Endometrium (tissue), 2 donors: ENCODE results near the gene MAP3K7CL.
"Not testable (repeated sequence)": the region's sequence is repeated elsewhere in the genome, so short reads cannot be mapped to it uniquely, and the experiment has no call there.

ENCODE experiments used
- FAIRE-seq: peaks from 2 replicates; lab custom pipeline; 2012; peaks lifted over from hg19 to GRCh38; lab: Jason Lieb, UNC
- donor health status: control.
- donor health status: control.

MAP3K7CL gene

GRCh38 chr21:29133796-29134195 is 3.4 kb downstream of the MAP3K7CL start:
- FAIRE-seq, result no peak

DNA sequence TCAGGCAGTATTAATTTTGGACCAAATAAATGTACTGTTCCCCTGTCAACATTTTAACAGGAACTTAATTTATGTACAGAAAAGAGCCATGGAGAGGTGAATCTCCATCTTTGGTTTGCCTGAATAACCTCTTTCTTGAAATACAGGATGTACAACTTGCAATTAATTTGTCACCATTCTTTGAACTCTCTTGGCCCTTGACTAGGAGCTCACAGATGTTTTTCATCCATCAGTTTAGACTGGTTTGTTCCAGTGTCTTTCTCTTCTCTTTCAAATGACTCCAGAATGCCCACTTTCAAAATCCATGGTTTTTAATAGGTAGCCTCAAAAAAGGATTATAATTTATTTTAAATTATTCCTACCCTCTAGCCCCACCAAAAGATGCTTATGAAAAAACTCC is 5.0 kb downstream of the MAP3K7CL start:
- no peak for FAIRE-seq

GRCh38 chr21:29136033-29136432 is 5.6 kb downstream of the MAP3K7CL start:
- FAIRE-seq, result no peak

GRCh38 chr21:29144736-29145353 is 14.4 kb downstream of the MAP3K7CL start:
- FAIRE-seq, result no peak

DNA sequence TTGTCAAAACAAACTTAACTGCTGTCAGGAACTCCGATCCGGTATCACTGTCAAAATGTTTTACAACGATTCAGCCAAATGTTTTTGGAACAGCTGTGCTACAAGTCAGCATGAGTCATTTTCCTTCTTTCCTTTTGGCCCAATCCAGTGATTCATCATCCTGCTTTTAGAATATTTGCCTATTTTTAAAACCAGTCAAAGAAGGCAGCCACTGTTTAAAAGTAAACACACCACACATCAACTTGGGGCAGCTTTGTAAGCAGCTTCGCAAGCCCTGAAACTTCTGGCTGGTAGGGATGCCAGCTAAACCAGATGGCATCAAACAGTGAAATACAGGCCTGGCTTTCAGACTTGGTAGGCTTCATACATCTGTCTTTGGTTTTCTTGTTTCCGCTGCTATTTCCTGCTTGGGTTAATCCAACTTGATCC is 14.9 kb downstream of the MAP3K7CL start:
- no peak for FAIRE-seq

- FAIRE-seq, result no peak
These were observed 15.5 kb downstream of the MAP3K7CL start for GRCh38 chr21:29145852-29146453.

GRCh38 chr21:29146726-29147125 is 16.3 kb downstream of the MAP3K7CL start:
- FAIRE-seq, result no peak

GRCh38 chr21:29148530-29148929 is 18.1 kb downstream of the MAP3K7CL start:
- no peak for FAIRE-seq

DNA sequence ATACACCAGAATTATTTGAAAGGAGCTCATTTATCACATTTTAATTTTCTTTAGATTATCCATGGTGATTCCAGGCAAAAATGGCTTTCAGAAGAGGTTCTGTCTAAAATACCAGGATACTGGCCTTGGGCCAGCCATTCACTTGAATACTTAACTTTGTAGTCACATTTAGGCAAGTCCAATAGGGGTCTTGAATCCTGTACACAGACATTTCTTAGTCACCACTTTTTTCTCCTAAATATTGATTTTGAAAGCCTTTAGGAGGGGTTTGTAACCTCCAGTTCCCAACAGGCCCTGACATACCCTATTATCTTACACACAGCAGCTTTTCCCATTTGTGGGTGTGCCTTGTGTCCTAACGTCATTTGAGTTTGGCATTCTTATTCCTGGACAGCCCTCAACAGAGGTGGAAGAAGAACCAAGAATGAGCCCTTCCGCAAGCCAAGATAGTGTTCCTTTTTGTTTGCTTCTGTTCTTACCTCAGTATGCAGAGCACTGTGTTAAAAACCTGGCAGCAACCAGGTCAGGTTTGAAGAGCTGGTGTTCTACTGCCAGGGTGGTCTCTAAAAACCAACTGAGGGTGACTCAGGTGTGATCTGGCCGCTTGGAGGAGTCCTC is 19.5 kb downstream of the MAP3K7CL start:
- FAIRE-seq, result no peak

GRCh38 chr21:29151931-29152330 is 21.5 kb downstream of the MAP3K7CL start:
- FAIRE-seq, result no peak

- FAIRE-seq, result no peak
These were observed 22.5 kb downstream of the MAP3K7CL start for GRCh38 chr21:29152916-29153315.

GRCh38 chr21:29154270-29154669 is 23.8 kb downstream of the MAP3K7CL start:
- FAIRE-seq, result no peak

DNA sequence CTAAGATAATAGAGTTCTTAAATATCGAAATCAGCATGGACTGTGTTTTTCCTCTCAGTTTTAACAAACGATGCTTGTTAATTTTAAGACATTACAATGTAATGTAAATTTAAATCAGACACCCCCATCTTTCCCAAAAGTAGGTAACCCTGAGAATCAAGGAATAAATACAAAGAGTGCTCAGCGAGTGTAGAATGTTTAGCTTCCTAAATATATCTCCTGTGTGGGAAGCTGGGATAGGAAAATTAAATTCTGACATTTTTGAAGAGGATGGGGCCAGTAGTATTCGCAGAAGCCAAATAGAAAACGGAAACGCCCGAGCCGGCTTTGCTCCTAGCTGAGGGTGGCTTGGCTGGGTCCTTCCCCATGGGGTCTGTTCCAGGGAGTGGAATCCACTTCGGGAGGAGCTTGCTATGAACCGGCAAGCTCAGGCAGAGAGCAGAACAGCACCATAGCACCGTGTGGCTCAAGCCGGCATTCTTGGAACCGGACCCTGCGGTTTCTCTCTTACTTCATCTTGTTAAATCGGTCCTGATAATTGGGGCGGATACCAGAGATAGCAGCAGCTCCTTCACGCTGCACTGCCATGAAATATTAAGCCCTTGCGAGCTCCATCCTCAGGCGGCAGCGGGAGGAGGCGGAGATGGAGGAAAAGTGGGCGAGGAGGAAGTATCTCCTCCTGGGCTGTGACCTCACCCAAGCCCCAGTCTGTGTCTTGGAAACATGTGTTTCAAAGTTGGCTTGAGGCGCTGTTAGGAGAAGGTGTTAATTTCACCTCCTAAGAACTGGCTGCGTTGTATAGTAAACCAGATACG is 24.9 kb downstream of the MAP3K7CL start:
- FAIRE-seq, result no peak

- FAIRE-seq, result no peak
These were observed 25.5 kb downstream of the MAP3K7CL start for GRCh38 chr21:29155933-29156260.

DNA sequence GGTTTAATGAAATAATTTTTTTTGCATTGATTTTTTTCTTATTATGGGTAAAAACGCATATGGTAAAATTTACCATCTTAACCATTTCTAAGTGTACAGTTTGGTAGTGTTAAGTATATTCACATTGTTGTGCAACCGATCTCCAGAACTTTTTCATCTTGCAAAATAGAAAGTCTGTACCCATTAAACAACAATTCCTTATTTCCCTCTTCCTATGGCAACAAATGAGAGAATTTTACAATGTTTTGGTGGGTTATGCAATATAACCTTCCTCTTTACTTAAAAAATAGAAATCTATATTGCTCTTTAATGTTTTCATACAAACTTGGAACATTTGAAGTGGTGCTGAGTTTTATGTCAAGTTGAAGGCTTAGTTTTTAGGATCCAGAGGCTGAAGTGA is 26.6 kb downstream of the MAP3K7CL start:
- no peak for FAIRE-seq

GRCh38 chr21:29159842-29160241 is 29.4 kb downstream of the MAP3K7CL start:
- no peak for FAIRE-seq

- not testable (repeated sequence) for FAIRE-seq
These were observed 32.4 kb downstream of the MAP3K7CL start for GRCh38 chr21:29162825-29163224.

DNA sequence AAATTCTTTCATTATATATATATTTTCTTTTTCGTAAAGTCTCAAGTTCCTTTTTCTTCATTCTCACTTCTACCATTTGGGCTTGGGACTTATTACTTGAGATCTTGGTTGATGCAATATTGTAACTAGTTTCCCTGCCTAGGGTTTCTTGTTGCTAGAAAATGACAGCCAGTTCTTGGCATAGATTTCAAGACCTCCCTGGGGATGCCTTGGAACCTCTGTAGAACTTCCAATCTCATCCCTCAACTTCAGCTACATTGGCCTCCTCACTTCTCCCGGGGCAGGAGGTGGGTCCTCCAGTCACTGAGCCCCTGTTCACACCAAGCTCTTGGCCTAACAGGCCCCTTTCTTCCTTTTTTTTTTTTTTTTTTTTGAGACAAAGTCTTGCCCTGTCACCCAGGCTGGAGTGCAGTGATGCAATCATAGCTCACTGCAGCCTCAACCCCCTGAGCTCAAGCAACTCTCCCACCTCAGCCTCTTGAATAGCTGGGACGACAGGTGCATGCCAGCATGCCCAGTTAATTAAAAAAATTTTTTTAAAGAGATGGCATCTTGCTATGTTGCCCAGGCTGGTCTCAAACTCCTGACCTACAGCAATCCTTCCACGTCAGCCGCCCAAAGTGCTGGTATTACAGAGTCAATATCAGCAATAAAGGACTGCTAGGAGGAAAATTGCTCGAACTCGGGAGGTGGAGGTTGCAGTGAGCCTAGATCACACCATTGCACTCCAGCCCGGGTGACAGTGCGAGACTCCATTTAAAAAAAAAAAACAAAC is 33.1 kb downstream of the MAP3K7CL start:
- FAIRE-seq, result no peak

DNA sequence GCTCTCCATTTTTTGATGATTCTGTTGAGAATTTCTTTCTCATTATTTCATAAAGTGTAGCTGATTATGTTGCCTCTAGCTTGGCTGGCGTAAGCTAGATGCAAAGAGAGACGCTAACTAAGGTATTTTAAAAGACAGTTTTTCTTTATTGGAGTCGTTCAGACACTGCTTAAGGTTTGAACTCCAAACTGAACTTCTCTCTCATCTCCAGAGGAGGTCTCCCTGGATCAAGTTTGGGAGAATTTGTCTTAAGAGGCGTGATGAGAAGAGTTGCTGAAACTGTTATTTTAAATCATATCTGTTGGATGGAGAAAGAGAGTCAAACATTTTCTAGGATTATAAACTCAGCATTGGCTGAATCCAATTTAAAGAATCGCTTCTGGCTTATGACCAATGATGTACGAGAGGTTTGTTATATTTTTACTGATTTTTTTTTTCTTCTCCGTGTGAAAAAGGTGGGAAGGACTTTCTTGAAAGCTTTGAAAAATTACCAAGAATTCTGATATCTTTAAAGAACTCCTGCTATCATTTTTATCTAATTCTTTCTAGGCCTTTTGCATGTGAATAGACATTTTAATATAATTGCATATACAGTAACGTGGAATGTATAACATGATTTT is 34.0 kb downstream of the MAP3K7CL start:
- FAIRE-seq, result peak; percentile 94

DNA sequence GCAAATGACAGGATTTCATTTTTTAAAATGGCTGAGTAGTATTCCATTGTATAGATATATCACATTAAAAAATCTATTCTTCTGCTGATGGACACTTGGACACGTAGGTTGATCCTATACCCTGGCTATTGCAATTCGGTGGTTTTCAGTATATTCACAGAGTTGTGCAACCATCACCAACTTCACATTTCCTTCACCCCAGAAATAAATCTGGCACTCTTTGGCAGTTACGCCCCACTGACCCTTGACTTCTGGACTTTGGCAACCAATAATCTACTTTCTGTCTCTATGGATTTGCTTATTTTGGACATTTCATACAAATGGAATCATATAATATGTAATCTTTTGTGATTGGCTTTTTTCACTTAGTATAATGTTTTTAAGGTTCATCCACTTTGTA is 35.9 kb downstream of the MAP3K7CL start:
- no peak for FAIRE-seq

DNA sequence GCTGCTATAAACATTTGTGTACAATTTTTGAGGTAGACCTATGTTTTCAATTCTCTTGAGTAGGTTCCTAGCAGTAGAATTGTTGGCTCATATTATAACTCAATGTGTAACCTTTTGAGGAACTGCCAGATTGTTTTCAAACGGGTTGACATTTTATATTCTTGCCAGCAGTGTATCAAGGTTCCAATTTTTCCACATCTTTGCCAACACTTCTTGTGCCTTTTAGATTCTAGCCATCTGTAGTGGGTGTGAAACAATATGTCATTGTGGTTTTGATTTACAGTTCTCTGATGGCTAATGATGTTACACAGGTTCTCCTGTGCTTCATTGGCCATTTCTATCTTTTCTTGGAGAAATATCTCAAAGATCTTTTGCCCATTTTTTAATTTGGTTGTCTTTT is 36.4 kb downstream of the MAP3K7CL start:
- no peak for FAIRE-seq

DNA sequence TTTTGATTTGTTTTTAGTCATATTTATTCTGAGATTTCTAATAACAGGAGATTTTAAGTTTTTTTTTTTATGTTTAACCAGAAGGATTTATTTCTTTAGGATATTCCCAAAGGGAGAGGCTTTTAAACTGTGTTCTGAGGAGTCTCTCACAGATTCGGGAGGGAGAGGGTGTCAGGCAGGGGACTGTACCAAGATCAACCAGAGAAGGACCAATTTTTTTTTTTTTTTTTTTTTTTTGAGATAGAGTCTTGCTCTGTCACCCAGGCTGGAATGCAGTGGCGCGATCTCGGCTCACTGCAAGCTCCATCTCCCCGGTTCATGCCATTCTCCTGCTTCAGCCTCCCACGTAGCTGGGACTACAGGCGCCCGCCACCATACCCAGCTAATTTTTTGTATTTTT is 37.0 kb downstream of the MAP3K7CL start:
- FAIRE-seq, result not testable (repeated sequence)
